Nucleus accumbens (tissue), 56 donors: ENCODE data around the gene ICAM2.

Source experiments
- DNase-seq, 56 donors: peaks; one replicate each; lab custom pipeline; 2025; lab: John Stamatoyannopoulos, UW

Gene ICAM2

GRCh38 chr17:63955232-63955631 is 65.2 kb downstream of the ICAM2 start:
- DNase-seq = no peak

GRCh38 chr17:63954402-63955063 is 65.9 kb downstream of the ICAM2 start:
- no peak for DNase-seq
